Neural progenitor cell (in vitro differentiated cells): ENCODE results near the gene MYRFL. TPM values are rescaled to one million over a fixed set of nuclear protein-coding genes. Genes with fewer than 3 reads are reported as not detected.

Experiments
- DNase-seq: peaks from one replicate; pipeline ENCODE4 v3.0.0-alpha.2; 2016; ENCODE audit warnings: low spot score
- H2AFZ ChIP-seq: fragments of 200-600 bp; sonication (generic); replicated peaks from 2 replicates; pipeline ENCODE4 v1.6.1; 2016; ENCODE audit warnings: antibody characterized with exemption
- H3F3A ChIP-seq: fragments of 200-600 bp; sonication (generic); 2 replicates; pipeline ENCODE4 v1.6.1; 2016; ENCODE audit warnings: antibody characterized with exemption, low read depth
- H3K27ac ChIP-seq: fragments of 200-600 bp; sonication (generic); 2 replicates; pipeline ENCODE4 v1.5.1; 2016; ENCODE audit warnings: mild to moderate bottlenecking
- H3K27me3 ChIP-seq: fragments of 200-600 bp; sonication (generic); 2 replicates; pipeline ENCODE4 v1.6.1; 2016; ENCODE audit warnings: mild to moderate bottlenecking, moderate library complexity
- H3K36me3 ChIP-seq: fragments of 200-600 bp; sonication (generic); 2 replicates; pipeline ENCODE4 v1.5.1; 2016
- H3K4me1 ChIP-seq: fragments of 200-600 bp; sonication (generic); 2 replicates; pipeline ENCODE4 v1.6.1; 2016; ENCODE audit warnings: mixed run types
- H3K4me2 ChIP-seq: fragments of 200-600 bp; sonication (generic); 2 replicates; pipeline ENCODE4 v1.6.1; 2016
- H3K4me3 ChIP-seq: fragments of 200-600 bp; sonication (generic); 2 replicates; pipeline ENCODE4 v1.5.1; 2016
- H3K79me2 ChIP-seq: fragments of 200-600 bp; sonication (generic); 2 replicates; pipeline ENCODE4 v1.6.1; 2016; ENCODE audit warnings: low read depth
- H3K9ac ChIP-seq: fragments of 200-600 bp; sonication (generic); 2 replicates; pipeline ENCODE4 v1.6.1; 2016
- H3K9me3 ChIP-seq: fragments of 200-600 bp; sonication (generic); 2 replicates; pipeline ENCODE4 v1.5.1; 2016; ENCODE audit warnings: low read depth
- H4K20me1 ChIP-seq: fragments of 200-600 bp; sonication (generic); 2 replicates; pipeline ENCODE4 v1.6.1; 2016; ENCODE audit warnings: low read depth
- H3K27ac Mint-ChIP-seq: 3 replicates; pipeline ENCODE4 v1.8.0; 2021; ENCODE audit warnings: mixed read lengths
- H3K27me3 Mint-ChIP-seq: 2 replicates; pipeline ENCODE4 v1.8.0; 2022; ENCODE audit warnings: low read depth, mild to moderate bottlenecking, inconsistent platforms, moderate library complexity, mixed read lengths; ENCODE audit not compliant: insufficient read depth
- H3K36me3 Mint-ChIP-seq: 3 replicates; pipeline ENCODE4 v1.8.0; 2021; ENCODE audit warnings: mixed read lengths
- H3K4me1 Mint-ChIP-seq: 3 replicates; pipeline ENCODE4 v1.8.0; 2021; ENCODE audit warnings: mixed read lengths
- H3K4me3 Mint-ChIP-seq: 3 replicates; pipeline ENCODE4 v1.8.0; 2021; ENCODE audit warnings: mild to moderate bottlenecking, moderate library complexity, mixed read lengths
- H3K9me3 Mint-ChIP-seq: 3 replicates; pipeline ENCODE4 v1.8.0; 2020; ENCODE audit warnings: mixed read lengths
- EZH2 ChIP-seq: fragments of 200-600 bp; sonication (generic); IDR thresholded peaks from 2 replicates; pipeline ENCODE4 v1.6.1; 2017; ENCODE audit warnings: antibody characterized with exemption, mild to moderate bottlenecking, moderate library complexity
- EZH2phosphoT487 ChIP-seq: fragments of 200-600 bp; sonication (generic); IDR thresholded peaks from 2 replicates; pipeline ENCODE4 v1.6.1; 2017; ENCODE audit warnings: antibody characterized with exemption
- total RNA-seq: library from RNA; depleted of rRNA; stranded (reverse); fragments of >200 nt; gene quantifications from 2 replicates; pipeline ENCODE4 v1.2.3, GENCODE V29; 2015; ENCODE audit warnings: low replicate concordance
- TF ChIP-seq, protein P1 (sequence below): fragments of 200-600 bp; sonication (generic); IDR thresholded peaks from 2 replicates; pipeline ENCODE4 v1.5.1; 2017; ENCODE audit warnings: antibody characterized with exemption, mild to moderate bottlenecking

Gene MYRFL
- total RNA-seq, 1 donor from 2014 or later, result not detected

- no peaks in the 10 kb centered on the region for H3K9me3 ChIP-seq
- Mint-ChIP-seq H3K27ac (no peak overlapping the region), H3K4me3 (no peak overlapping the region), H3K9me3 (no peaks in the 10 kb centered on the region), H3K4me1 (peaks cover 3% of the 10 kb centered on the region), H3K27me3 (peaks cover 4% of the 10 kb centered on the region), H3K36me3 (no peaks in the 10 kb centered on the region)
- H3K9ac ChIP-seq, result no peak overlapping the region
- no peak overlapping the region for H3K4me2 ChIP-seq
- no peak for DNase-seq
- no peak overlapping the region for H3K4me3 ChIP-seq
- no peaks in the 10 kb centered on the region for H3K27me3 ChIP-seq
- H3K4me1 ChIP-seq, result no peaks in the 10 kb centered on the region
- H2AFZ ChIP-seq, result no peak overlapping the region
- H3K79me2 ChIP-seq, result no peaks in the 10 kb centered on the region
- H3K36me3 ChIP-seq, result no peaks in the 10 kb centered on the region
- no peaks in the 10 kb centered on the region for H3F3A ChIP-seq
- H3K27ac ChIP-seq, result no peak overlapping the region
- H4K20me1 ChIP-seq, result no peaks in the 10 kb centered on the region
- TF ChIP-seq, protein P1, sequence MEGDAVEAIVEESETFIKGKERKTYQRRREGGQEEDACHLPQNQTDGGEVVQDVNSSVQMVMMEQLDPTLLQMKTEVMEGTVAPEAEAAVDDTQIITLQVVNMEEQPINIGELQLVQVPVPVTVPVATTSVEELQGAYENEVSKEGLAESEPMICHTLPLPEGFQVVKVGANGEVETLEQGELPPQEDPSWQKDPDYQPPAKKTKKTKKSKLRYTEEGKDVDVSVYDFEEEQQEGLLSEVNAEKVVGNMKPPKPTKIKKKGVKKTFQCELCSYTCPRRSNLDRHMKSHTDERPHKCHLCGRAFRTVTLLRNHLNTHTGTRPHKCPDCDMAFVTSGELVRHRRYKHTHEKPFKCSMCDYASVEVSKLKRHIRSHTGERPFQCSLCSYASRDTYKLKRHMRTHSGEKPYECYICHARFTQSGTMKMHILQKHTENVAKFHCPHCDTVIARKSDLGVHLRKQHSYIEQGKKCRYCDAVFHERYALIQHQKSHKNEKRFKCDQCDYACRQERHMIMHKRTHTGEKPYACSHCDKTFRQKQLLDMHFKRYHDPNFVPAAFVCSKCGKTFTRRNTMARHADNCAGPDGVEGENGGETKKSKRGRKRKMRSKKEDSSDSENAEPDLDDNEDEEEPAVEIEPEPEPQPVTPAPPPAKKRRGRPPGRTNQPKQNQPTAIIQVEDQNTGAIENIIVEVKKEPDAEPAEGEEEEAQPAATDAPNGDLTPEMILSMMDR, result no peak
- TF ChIP-seq EZH2 (no peak), EZH2phosphoT487 (no peak)
These were observed 8.7 kb downstream of the MYRFL start for GRCh38 chr12:69833696-69834095.

DNA sequence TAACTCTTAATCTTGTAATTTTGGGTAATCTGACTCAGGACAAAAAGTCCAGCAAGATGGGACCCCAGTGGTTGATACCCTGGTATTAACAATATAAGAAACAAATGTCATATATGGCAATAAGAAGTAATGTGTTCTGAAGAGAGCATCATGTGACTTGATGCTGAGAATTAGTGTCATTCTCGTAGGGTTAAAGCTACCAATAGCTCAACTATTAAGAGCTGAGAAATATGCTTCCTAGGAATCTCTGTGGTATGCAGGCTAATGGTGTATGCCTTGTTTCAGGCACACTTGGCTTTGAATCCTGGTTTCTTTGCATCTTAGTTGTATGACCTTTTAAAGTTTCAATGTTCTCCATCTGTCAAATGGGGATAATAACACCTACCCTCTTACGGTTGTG lies 9.1 kb downstream of the MYRFL start:
- Mint-ChIP-seq H3K36me3 (no peaks in the 10 kb centered on the region), H3K27me3 (peaks cover 4% of the 10 kb centered on the region), H3K4me3 (no peak overlapping the region), H3K4me1 (peaks cover 3% of the 10 kb centered on the region), H3K9me3 (no peaks in the 10 kb centered on the region), H3K27ac (no peak overlapping the region)
- Histone ChIP-seq H3K4me3 (no peak overlapping the region), H3K27me3 (no peaks in the 10 kb centered on the region), H2AFZ (no peak overlapping the region), H3K9me3 (no peaks in the 10 kb centered on the region), H3K4me1 (no peaks in the 10 kb centered on the region), H3K27ac (no peak overlapping the region), H4K20me1 (no peaks in the 10 kb centered on the region), H3F3A (no peaks in the 10 kb centered on the region), H3K36me3 (no peaks in the 10 kb centered on the region), H3K4me2 (no peak overlapping the region), H3K79me2 (no peaks in the 10 kb centered on the region), H3K9ac (no peak overlapping the region)
- no peak for DNase-seq
- TF ChIP-seq, protein P1, result no peak
- TF ChIP-seq EZH2 (no peak), EZH2phosphoT487 (no peak)

DNA sequence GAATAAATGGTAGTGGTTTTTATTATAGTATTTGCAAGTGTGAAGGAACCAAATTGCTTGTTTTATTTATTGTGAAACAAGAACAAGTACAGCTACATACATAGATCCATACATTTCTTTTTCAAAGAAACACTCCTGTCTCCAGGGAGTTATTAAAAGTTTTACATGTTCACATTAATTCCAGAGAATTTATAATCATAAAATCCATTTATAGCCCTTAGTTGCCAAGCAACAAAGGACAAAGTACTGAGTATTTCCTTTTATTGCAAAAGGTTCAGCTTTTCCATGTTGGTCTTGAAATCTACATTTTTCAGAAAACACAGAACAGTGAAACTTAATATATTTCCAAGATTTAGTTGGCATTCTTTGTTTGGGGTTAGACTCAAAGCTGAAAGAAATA lies 9.5 kb downstream of the MYRFL start:
- Histone ChIP-seq H3K9me3 (no peaks in the 10 kb centered on the region), H3K27me3 (no peaks in the 10 kb centered on the region), H3K4me3 (no peak overlapping the region), H3K4me1 (no peaks in the 10 kb centered on the region), H3K9ac (no peak overlapping the region), H3K36me3 (no peaks in the 10 kb centered on the region), H3K4me2 (no peak overlapping the region), H3K79me2 (no peaks in the 10 kb centered on the region), H3K27ac (no peak overlapping the region), H3F3A (no peaks in the 10 kb centered on the region), H2AFZ (no peak overlapping the region), H4K20me1 (no peaks in the 10 kb centered on the region)
- no peak for TF ChIP-seq EZH2phosphoT487
- no peaks in the 10 kb centered on the region for H3K9me3 Mint-ChIP-seq
- H3K27ac Mint-ChIP-seq, result no peak overlapping the region
- H3K36me3 Mint-ChIP-seq, result no peaks in the 10 kb centered on the region
- no peak for DNase-seq
- H3K27me3 Mint-ChIP-seq, result peaks cover 4% of the 10 kb centered on the region
- H3K4me3 Mint-ChIP-seq, result no peak overlapping the region
- peaks cover 3% of the 10 kb centered on the region for H3K4me1 Mint-ChIP-seq

GRCh38 chr12:69835081-69835480 lies 10.1 kb downstream of the MYRFL start:
- H3K36me3 Mint-ChIP-seq, result no peaks in the 10 kb centered on the region
- DNase-seq, result no peak
- Histone ChIP-seq H3K4me1 (no peaks in the 10 kb centered on the region), H2AFZ (no peak overlapping the region), H3K27ac (no peak overlapping the region), H3K27me3 (no peaks in the 10 kb centered on the region), H4K20me1 (no peaks in the 10 kb centered on the region), H3K4me3 (no peak overlapping the region), H3K79me2 (no peaks in the 10 kb centered on the region), H3K4me2 (no peak overlapping the region), H3K9ac (no peak overlapping the region), H3K9me3 (no peaks in the 10 kb centered on the region), H3K36me3 (no peaks in the 10 kb centered on the region), H3F3A (no peaks in the 10 kb centered on the region)
- no peak overlapping the region for H3K27ac Mint-ChIP-seq
- H3K27me3 Mint-ChIP-seq, result peaks cover 4% of the 10 kb centered on the region
- no peak overlapping the region for H3K4me3 Mint-ChIP-seq
- H3K4me1 Mint-ChIP-seq, result peaks cover 3% of the 10 kb centered on the region
- no peaks in the 10 kb centered on the region for H3K9me3 Mint-ChIP-seq
- no peak for TF ChIP-seq EZH2phosphoT487
- TF ChIP-seq EZH2, result no peak
- TF ChIP-seq, protein P1, result no peak
